Transverse colon (tissue), 4 donors: ENCODE data around the gene CECR2. TPM values are rescaled to one million over a fixed set of nuclear protein-coding genes. Genes with fewer than 3 reads are reported as not detected.
"Not testable (repeated sequence)": the region's sequence is repeated elsewhere in the genome, so short reads cannot be mapped to it uniquely, and the experiment has no call there.

ENCODE experiments used
- DNase-seq: peaks from one replicate; pipeline ENCODE4 v3.0.0-alpha.2; 2019
- H3K27ac ChIP-seq, 4 donors: fragments of 200-600 bp; sonication (generic); 2 replicates each; pipeline ENCODE4 v1.5.1; 2016 to 2018; ENCODE audit warnings: inconsistent platforms in 4 of 4
- H3K27me3 ChIP-seq: fragments of 200-600 bp; sonication (generic); 2 replicates; pipeline ENCODE4 v1.5.1; 2017; ENCODE audit warnings: inconsistent platforms
- H3K36me3 ChIP-seq, 4 donors: fragments of 200-600 bp; sonication (generic); 2 replicates each; pipeline ENCODE4 v1.5.1; 2017 to 2019; ENCODE audit warnings: inconsistent platforms in 4 of 4
- H3K4me1 ChIP-seq, 4 donors: fragments of 200-600 bp; sonication (generic); 2 replicates each; pipeline ENCODE4 v1.5.1; 2017 to 2020; ENCODE audit warnings: inconsistent platforms in 4 of 4
- H3K4me3 ChIP-seq, 4 donors: fragments of 200-600 bp; sonication (generic); 1 replicate in 1 of 4; 2 replicates in 3 of 4; pipeline versions ENCODE4 v1.5.1 to v1.6.1; 2017 to 2019; ENCODE audit warnings: inconsistent platforms in 4 of 4
- H3K9me3 ChIP-seq, 2 donors: fragments of 200-600 bp; sonication (generic); 2 replicates each; pipeline ENCODE4 v1.5.1; 2017 to 2019; ENCODE audit warnings: inconsistent platforms in 2 of 2
- CTCF ChIP-seq, 5 experiments: fragments of 200-600 bp in 3 of 5; fragments of 450-650 bp in 2 of 5; sonication (generic) in 3 of 5; IDR thresholded peaks; 1 replicate in 2 of 5; 2 replicates in 3 of 5; pipeline ENCODE4 v1.5.1; 2016 to 2017; ENCODE audit warnings: antibody characterized with exemption in 5 of 5, inconsistent platforms in 3 of 5, mild to moderate bottlenecking in 2 of 5, moderate library complexity in 1 of 5
- EP300 ChIP-seq: sonication (generic); formaldehyde crosslinking; IDR thresholded peaks from one replicate; pipeline ENCODE4 v1.6.1; 2017; ENCODE audit warnings: antibody characterized with exemption, low read depth
- POLR2A ChIP-seq: fragments of 450-650 bp; IDR thresholded peaks from one replicate; pipeline ENCODE4 v1.6.1; 2016; ENCODE audit warnings: antibody characterized with exemption, mild to moderate bottlenecking, moderate library complexity
- POLR2AphosphoS5 ChIP-seq, 3 donors: sonication (generic); formaldehyde crosslinking; IDR thresholded peaks; one replicate each; pipeline ENCODE4 v1.6.1; 2016; ENCODE audit warnings: antibody characterized with exemption in 3 of 3
- WGBS, 2 donors: methylation state at CpG; one replicate each; pipeline ENCODE4 v1.1.5; 2018; ENCODE audit warnings: low coverage in 1 of 2; 5-methylcytosine and 5-hydroxymethylcytosine counted together
- in situ Hi-C, 4 donors: fragments of 200-750 bp; cut with MboI; loops; one replicate each; pipeline versions ENCODE4 v1.15.0 to v1.15.1; 2017; ENCODE audit warnings: low sequenced_read_pairs in 3 of 4, low pct_ligation_motif_present in 1 of 4, low pct_unique_long_range_greater_than_20kb in 1 of 4
- intact Hi-C: fragments of 100-400 bp; cut with DNase I; formaldehyde crosslinking; loops from one replicate; pipeline ENCODE4 v1.15.1; 2023; ENCODE audit warnings: low total_unique reads
- total RNA-seq, 4 donors: library from RNA; depleted of rRNA; stranded (reverse); fragments of >200 nt; gene quantifications; one replicate each; pipeline ENCODE4 v1.1.0, GENCODE V29; 2016

Gene CECR2
- total RNA-seq, 4 donors from 2014 or later: 0.14 to 0.64 (median 0.60) TPM; not detected in 1

GRCh38 chr22:17562906-17563870 lies 193.9 kb downstream of the CECR2 start, which contains the start of gene SLC25A18:
TSS of gene SLC25A18 (plus strand) at chr22:17563498. CDS start at chr22:17579945, 16,447 bp downstream.
- H3K9me3 ChIP-seq: no peaks in the 10 kb centered on the region
- 61 to 82% methylated on average over 5 to 17 of the region's 17 CpGs for WGBS, 2 donors
- in situ Hi-C loops: no loop called here
- no peak within 1 kb of the TSS for H3K4me3 ChIP-seq
- TF ChIP-seq CTCF (IDR thresholded peaks at IDR 0.05) (peak in 2 of 5 experiments; percentile 21 to 23), EP300 (peak; percentile 17), POLR2AphosphoS5 (IDR thresholded peaks at IDR 0.05) (peak in 2 of 3 donors; percentile 39 to 58), POLR2A (no peak)
- DNase-seq: peak; percentile 21
- H3K36me3 ChIP-seq: no peaks in the 10 kb centered on the region
- no peaks in the 10 kb centered on the region for H3K27me3 ChIP-seq
- peak within 1 kb of the TSS; percentile 61 to 93 (median 70) for H3K27ac ChIP-seq
- intact Hi-C loops: no loop called here
- H3K4me1 ChIP-seq: peaks cover 0 to 23% (median 0%) of the 10 kb centered on the region in 4 donors

- H3K27me3 ChIP-seq: no peaks in the 10 kb centered on the region
- intact Hi-C loops: no loop called here
- no peaks in the 10 kb centered on the region for H3K36me3 ChIP-seq
- 75 to 76% methylated on average over 3 to 11 of the region's 11 CpGs for WGBS, 2 donors
- H3K9me3 ChIP-seq: no peaks in the 10 kb centered on the region
- in situ Hi-C loops: no loop called here
- H3K27ac ChIP-seq: peak overlapping the region; percentile 61 to 93 (median 70)
- DNase-seq: peak; percentile 27
- no peak for TF ChIP-seq POLR2A
- no peak for TF ChIP-seq CTCF (IDR thresholded peaks at IDR 0.05)
- TF ChIP-seq EP300: peak; percentile 98
- TF ChIP-seq POLR2AphosphoS5 (IDR thresholded peaks at IDR 0.05): peak; percentile 68 to 84 (median 76)
- peaks cover 0 to 23% (median 0%) of the 10 kb centered on the region in 4 donors for H3K4me1 ChIP-seq
- no peak overlapping the region for H3K4me3 ChIP-seq
Measured at GRCh38 chr22:17563936-17564391, 194.7 kb downstream of the CECR2 start.

GRCh38 chr22:17566016-17566687 lies 196.9 kb downstream of the CECR2 start:
- WGBS, 2 donors: 91 to 92% methylated on average over 6 to 19 of the region's 19 CpGs
- H3K4me3 ChIP-seq, intact Hi-C loops, in situ Hi-C loops, H3K36me3 ChIP-seq, DNase-seq, H3K27me3 ChIP-seq, H3K9me3 ChIP-seq: not testable (repeated sequence)
- Histone ChIP-seq H3K4me1 (peaks cover 3 to 32% (median 9%) of the 10 kb centered on the region in 4 donors), H3K27ac (peak overlapping the region in 3 of 4 donors; percentile 16 to 93 (median 29))

- H3K27ac ChIP-seq: peak overlapping the region in 2 of 4 donors; percentile 27 to 93
- 71 to 92% methylated on average over 4 to 10 of the region's 10 CpGs for whole genome bisulfite sequencing, 2 donors
- H3K36me3 ChIP-seq: no peaks in the 10 kb centered on the region
- intact Hi-C loops (no loop called here), in situ Hi-C loops (no loop called here)
- H3K4me3 ChIP-seq: no peak overlapping the region
- peaks cover 3 to 38% (median 13%) of the 10 kb centered on the region in 4 donors for H3K4me1 ChIP-seq
- no peak for DNase-seq
- no peaks in the 10 kb centered on the region for H3K27me3 ChIP-seq
- H3K9me3 ChIP-seq: no peaks in the 10 kb centered on the region
- no peak for TF ChIP-seq EP300
- no peak for TF ChIP-seq CTCF (IDR thresholded peaks at IDR 0.05)
- no peak for TF ChIP-seq POLR2AphosphoS5 (IDR thresholded peaks at IDR 0.05)
- TF ChIP-seq POLR2A: no peak
Measured at GRCh38 chr22:17566776-17567175, 197.5 kb downstream of the CECR2 start.
